HG03060 (cell line): Measurements from ENCODE around the gene DAB2.

ENCODE experiments used
- ATAC-seq: cut with Tn5 transposase; IDR thresholded peaks from one replicate; pipeline ENCODE4 v1.9.1; 2021; ENCODE audit warnings: low read depth, moderate number of reproducible peaks; ENCODE audit not compliant: unreplicated experiment

The DAB2 gene

GRCh38 chr5:39394946-39395345 lies 29.8 kb downstream of the DAB2 start:
- no peak for ATAC-seq

DNA sequence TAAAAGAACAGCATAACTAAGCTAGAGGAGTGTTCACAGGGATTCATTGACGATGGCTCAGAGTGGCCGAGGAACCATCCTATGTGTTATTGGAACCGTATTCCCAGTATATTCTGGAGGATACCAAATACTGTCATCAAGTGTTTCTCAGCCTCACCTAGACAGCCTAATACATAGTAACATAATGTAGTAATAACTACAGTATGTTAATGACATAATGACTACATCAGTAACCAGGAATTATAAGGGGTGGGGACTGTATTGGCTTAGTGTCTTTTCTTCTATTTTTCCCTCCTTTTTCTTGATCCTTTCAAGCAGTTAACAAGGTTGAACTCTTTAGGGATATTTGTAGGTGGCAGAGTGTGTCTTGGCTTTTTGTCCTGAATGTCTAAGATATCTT lies 33.8 kb downstream of the DAB2 start:
- ATAC-seq: no peak

GRCh38 chr5:39387293-39387692 lies 37.5 kb downstream of the DAB2 start:
- no peak for ATAC-seq

DNA sequence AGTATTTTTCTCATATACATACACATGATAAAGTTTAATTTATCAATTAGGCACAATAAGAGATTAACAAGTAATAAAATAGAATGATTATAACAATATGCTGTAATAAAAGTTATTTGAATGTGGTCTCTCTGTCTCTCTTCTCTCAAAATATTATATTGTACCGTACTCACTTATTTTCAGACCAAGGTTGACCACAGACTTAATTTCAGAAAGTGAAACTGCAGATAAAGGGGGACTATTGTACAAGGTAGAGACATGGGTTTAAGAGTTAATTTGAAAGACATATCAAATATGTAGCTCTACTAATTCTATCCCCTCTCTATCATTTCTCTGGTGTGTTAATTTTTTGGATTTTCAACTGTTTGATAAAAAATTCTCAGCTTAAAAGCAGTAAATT lies 40.5 kb downstream of the DAB2 start:
- no peak for ATAC-seq

- no peak for ATAC-seq
These were observed 43.4 kb downstream of the DAB2 start for GRCh38 chr5:39381376-39381775.

DNA sequence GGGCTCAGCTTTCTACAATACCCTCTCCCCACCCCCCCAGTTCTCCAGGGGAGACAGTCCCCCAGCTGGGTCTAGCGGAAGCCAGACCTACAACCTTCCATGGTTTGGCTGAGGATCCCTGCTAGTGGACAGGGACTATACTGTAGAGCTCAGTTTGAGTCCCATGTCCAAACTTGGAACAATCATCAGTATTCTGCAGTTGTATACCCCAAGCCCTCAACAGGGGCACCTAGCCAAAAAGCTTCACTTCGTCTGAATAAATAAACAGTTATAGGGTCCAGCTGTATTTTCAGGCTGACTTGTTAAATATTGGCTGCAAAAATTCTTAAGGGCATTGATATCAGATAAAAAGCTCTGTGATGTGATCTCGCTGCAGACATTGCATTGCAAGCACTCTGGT lies 45.1 kb downstream of the DAB2 start:
- ATAC-seq: no peak

DNA sequence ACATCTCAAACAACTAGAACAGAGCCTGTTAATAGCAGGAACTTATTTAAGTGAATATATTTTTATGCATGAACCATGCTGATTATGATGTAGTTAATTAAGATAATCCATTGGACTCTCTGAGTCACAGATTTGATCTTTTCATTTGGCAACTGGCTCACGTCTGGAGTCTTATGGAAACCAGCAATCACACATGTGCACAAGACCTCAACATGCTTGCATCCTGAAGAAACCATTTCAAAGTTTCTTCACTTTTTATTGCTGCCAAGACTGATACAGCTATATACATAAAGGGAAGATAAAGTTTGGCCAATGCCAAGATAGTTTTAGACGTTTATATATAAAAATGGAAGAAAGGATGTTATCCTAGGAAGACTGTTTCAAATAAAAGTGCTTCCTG lies 47.2 kb downstream of the DAB2 start:
- no peak for ATAC-seq

DNA sequence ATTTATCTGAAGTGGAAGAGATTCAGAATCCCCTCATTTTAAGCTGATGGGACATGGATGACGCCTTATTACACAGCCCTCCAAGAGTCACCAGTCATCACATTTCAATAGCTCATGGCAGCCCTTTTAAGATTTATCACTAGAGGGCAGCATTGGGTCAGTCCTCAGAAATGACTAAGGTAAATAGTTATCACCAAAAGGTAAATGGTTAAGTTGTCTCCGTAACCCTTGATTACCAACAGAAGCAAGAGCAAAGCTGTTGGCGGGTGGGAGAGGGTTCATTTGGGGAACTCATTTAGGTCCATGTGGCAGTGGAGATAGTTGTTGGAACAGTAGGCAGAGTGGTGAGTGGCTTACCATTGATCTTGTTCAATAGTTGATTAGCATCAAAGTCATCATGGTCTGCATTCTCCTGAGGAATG lies 48.5 kb downstream of the DAB2 start:
- no peak for ATAC-seq

DNA sequence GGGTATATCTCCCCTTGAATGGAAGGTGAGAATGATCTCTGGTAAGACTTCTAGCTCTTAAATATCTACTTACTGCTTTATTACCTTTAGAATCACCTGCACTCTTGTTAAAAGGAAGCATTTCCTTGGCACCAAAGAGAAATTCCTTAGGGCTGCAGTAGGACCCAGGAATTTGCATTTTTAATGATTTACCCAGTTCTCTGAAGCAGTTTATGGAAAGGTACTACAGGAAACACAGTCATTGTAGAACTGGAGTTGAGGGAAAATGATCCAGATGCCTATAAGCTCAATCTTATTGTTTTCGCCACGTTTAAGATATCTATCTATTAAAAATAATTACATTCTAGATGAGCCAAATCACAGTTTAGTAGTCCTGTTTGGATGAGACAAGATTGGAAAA lies 51.0 kb downstream of the DAB2 start:
- no peak for ATAC-seq

- ATAC-seq: no peak
These were observed 53.5 kb downstream of the DAB2 start for GRCh38 chr5:39371367-39371635.

DNA sequence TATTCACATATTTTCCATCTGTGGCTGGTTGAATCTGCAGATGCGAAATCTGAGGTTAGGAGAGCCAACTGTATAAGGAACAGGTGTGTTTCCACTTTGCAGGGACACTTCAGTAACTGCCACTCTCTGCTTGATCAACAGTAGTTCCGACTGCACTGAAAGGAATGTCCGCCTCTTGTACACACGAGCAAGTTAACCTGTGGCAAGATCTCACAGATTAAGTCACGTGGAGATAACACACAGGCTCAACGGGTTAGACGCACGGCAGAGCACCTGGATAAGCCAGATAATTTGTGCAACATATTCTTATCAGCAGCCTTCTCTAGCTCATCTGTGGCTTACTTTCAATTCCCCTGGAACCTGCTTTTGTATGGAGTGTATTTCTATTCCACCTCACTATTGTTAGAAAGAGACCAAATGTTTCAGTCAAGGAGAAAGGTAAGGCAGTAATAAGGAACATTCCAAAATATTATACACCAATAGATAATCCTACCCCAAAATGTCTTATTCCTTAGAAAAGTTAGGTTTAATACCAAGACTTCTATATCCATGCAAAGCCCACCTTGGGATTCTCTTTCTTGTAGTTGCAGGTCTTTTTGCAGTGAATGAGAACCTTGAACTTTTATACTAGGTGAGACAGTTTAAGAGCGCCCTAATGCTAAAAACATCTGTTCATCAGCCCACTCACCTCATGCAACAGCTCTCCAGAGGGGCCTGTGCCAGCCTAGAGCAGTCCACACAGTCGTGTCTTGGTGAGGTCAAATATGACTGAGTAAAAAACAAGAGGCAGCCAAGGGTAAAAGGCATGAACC lies 54.0 kb downstream of the DAB2 start:
- ATAC-seq: no peak

- ATAC-seq: no peak
These were observed 55.5 kb downstream of the DAB2 start for GRCh38 chr5:39369123-39369815.

DNA sequence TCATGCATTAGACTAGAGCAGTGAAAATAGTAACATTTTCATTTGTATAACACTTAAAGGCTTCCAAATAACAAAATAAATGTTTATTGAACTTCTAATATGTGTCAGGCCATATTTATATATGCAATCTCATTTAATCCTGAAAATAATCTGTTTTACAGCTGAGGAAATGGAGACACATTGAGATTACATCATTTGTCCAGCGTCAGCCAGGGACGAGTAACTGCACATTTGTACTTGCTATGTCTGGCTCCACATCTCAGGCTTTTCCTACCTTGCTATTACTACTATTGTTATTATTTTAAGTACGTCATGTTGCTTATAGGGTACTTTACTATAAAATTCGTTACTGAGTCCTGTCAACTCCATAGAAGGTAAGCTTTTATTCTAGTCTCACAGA lies 56.7 kb downstream of the DAB2 start:
- no peak for ATAC-seq

DNA sequence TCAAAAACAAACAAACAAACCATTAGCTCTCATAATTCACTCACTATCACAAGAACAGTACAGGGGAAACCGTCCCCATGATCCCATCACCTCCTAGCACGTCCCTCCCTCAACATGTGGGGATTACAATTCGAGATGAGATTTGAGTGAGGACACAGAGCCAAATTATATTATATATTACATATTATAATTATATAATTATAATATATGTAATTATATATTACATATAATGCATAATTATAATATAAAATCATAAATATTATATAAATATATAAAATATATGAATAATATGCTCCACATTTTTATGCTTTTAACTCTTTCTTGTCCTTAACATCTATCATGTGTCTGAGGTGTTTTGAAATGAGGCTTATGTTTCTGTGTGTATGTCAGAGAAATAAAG lies 57.1 kb downstream of the DAB2 start:
- ATAC-seq: no peak

GRCh38 chr5:39364367-39364766 lies 60.4 kb downstream of the DAB2 start, which contains the start of gene C9:
TSS of gene C9 (minus strand) at chr5:39364495. CDS start at chr5:39364464, 31 bp downstream.
- ATAC-seq: no peak

DNA sequence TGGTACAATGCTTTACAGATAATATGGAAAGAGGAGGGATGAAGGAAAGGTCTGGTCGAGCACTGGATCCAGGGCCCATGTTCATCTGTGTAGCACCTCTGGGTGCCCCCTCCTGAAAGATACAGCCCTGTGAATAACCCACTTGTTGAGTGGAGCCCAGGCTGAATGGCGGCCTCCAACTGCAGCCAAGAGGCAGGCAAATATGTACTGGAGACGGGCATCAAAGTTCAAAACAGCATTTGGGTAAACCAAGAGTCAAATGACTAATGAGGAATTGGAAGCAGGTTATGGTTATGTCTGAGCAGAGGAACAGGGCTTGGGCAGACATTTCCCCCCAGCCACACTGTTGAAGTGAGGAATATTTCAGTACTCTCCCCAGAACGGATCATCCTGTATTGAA lies 61.6 kb downstream of the DAB2 start:
- no peak for ATAC-seq

GRCh38 chr5:39362646-39363045 lies 62.1 kb downstream of the DAB2 start:
- ATAC-seq: no peak

GRCh38 chr5:39361306-39361705 lies 63.5 kb downstream of the DAB2 start:
- no peak for ATAC-seq

DNA sequence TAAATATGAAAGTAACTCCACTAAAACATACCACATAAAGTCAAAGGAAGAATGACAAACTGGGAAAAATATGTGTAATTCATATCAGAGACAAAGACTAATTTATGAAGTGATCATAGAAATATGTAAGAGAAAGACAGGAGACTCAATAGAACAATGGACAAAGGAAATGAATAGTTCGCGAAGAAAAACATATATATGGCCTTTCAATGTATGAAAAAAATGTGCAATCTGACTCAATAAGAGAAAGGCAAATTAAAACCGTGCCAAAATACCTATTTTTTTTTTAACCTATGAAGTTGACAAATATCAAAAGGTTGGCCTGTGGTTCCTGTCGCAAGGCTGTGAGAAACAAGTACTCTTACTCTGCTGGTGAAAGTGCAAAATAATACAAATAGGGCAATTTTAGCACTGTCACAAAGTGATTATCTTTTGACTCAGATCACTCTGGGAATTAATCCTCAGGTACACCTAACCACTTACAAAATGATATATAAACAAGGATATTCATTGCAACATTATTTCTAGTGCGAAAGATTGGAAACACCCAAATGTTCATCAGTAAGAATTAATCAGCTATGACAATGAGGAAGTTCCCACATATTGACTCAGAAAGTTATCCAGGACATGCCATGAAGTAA lies 64.2 kb downstream of the DAB2 start:
- ATAC-seq: no peak

DNA sequence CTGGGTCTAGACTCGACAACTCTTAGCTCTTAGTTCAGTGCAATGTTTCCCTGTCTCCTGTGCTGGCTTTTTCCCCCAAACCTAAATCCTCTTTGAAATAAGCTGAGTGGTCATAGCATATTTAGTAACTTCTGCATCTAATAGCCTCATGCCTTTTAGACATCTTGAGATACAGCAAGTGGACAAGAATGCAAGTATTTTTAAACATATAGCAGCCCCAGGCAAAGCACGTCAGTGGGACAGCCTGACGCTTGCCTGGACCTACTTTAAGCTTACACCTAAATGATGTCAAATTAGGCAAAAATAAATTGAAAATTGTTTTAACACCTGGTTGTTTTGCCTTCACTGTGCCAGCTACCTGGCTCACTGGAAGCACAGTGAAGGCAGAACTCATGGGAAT lies 68.5 kb downstream of the DAB2 start:
- ATAC-seq: no peak

GRCh38 chr5:39355324-39355723 lies 69.5 kb downstream of the DAB2 start:
- ATAC-seq: no peak
